Activated CD4-positive, alpha-beta memory T cell treated with anti-CD3 and anti-CD28 coated beads, Interleukin-2, amount 10 ng/mL, durations not matched to agents 7 days and 5 days (primary cell): ENCODE data around the gene MICA. TPM values are rescaled to one million over a fixed set of nuclear protein-coding genes. Genes with fewer than 3 reads are reported as not detected.
"Not testable (repeated sequence)": the region's sequence is repeated elsewhere in the genome, so short reads cannot be mapped to it uniquely, and the experiment has no call there.

Experiments
- CTCF ChIA-PET: fragments of 350-600 bp; sonication (Branson Sonifier 250); formaldehyde crosslinking; loops from one replicate; lab custom pipeline; 2021; ENCODE audit warnings: antibody characterized with exemption, inconsistent platforms; lab: Charles Lee
- POLR2A ChIA-PET: fragments of 350-600 bp; sonication (Branson Sonifier 250); formaldehyde crosslinking; loops from one replicate; lab custom pipeline; 2021; ENCODE audit warnings: antibody characterized with exemption; lab: Charles Lee
- DNase-seq: peaks from one replicate; pipeline ENCODE4 v3.0.0-alpha.2; 2020
- H3K27ac Mint-ChIP-seq: one replicate; pipeline ENCODE4 v1.8.0; 2021; ENCODE audit warnings: mild to moderate bottlenecking, mixed read lengths
- H3K27me3 Mint-ChIP-seq: one replicate; pipeline ENCODE4 v1.8.0; 2021; ENCODE audit warnings: mixed read lengths
- H3K36me3 Mint-ChIP-seq: one replicate; pipeline ENCODE4 v1.8.0; 2021; ENCODE audit warnings: low read depth, mixed read lengths
- H3K4me1 Mint-ChIP-seq: one replicate; pipeline ENCODE4 v1.8.0; 2021; ENCODE audit warnings: mixed read lengths
- H3K4me3 Mint-ChIP-seq: one replicate; pipeline ENCODE4 v1.8.0; 2021; ENCODE audit warnings: mild to moderate bottlenecking, mixed read lengths
- H3K9me3 Mint-ChIP-seq: one replicate; pipeline ENCODE4 v1.8.0; 2021; ENCODE audit warnings: mixed read lengths
- total RNA-seq, 2 experiments: library from RNA; stranded (reverse); gene quantifications; one replicate each; pipeline ENCODE4 v1.2.3, GENCODE V29; 2021

The MICA gene
- total RNA-seq, 2 experiments from 2014 or later = 12.0 to 12.3 TPM

DNA sequence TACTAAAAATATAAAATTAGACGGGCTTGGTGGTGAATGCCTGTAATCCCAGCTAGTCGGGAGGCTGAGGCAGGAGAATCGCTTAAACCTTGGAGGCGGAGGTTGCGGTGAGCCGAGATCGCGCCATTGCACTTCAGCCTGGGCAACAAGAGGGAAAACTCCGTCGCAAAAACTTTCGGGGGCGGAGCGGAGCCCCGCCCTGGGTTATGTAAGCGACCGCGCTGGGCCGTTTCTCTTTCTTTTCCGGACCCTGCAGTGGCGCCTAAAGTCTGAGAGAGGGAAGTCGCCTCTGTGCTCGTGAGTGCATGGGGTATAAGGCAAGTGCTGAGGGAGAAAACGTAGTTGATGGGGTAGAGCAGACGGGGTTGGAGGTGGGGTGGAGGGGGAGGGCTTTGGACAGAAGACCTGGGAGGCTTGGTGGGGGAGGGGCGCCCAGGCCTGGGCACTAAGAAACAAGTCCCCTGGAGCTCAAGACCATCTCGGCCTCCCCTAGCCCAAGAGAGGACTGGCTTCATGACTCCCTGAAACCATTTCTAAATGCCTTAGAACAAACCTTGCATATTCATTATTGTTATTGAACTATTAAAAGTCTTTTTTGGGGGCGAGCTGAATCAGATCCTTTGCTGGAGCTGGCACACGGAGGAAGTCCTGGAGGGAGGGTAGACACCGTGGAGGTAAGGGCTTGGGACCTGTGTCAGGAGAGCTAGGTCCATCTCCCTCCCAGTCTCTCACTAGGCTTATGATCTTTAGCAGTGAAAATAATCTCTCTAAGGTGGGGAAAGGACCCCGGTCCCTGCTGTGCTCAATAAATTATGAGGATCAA, 2.7 kb upstream of the MICA start:
- peaks cover 2% of the 10 kb centered on the region for H3K27me3 Mint-ChIP-seq
- H3K9me3 Mint-ChIP-seq = no peaks in the 10 kb centered on the region
- peaks cover 3% of the 10 kb centered on the region for H3K36me3 Mint-ChIP-seq
- ChIA-PET CTCF (interaction anchor here (0.6 to 4.9 kb wide), 11 partner anchors 39 to 1349 kb away, joined by 3 to 46 read pairs (median 5); partner anchors contain the start of gene DDX39B), POLR2A (interaction anchor here (1.0 to 2.8 kb wide), 18 partner anchors 9 to 242 kb away, joined by 3 to 20 read pairs (median 4); partner anchors contain the start of genes DDX39B, TCF19 and TNF)
- peaks cover 53% of the 10 kb centered on the region for H3K4me1 Mint-ChIP-seq
- peak; percentile 84 for DNase-seq
- peak overlapping the region; percentile 87 for H3K27ac Mint-ChIP-seq
- peak overlapping the region; percentile 87 for H3K4me3 Mint-ChIP-seq

- Mint-ChIP-seq H3K27ac (peak overlapping the region; percentile 87), H3K27me3 (peaks cover 2% of the 10 kb centered on the region), H3K4me1 (peaks cover 58% of the 10 kb centered on the region), H3K9me3 (no peaks in the 10 kb centered on the region), H3K36me3 (peaks cover 6% of the 10 kb centered on the region), H3K4me3 (peak overlapping the region; percentile 87)
- no peak for DNase-seq
- CTCF ChIA-PET = interaction anchor here (1.5 to 4.9 kb wide), 4 partner anchors 34 to 137 kb away, joined by 3 to 46 read pairs (median 7); no protein-coding TSS in a partner anchor
- POLR2A ChIA-PET = interaction anchor here (0.6 to 2.8 kb wide), 15 partner anchors 8 to 243 kb away, joined by 3 to 20 read pairs (median 5); partner anchors contain the start of genes DDX39B, TCF19 and TNF
Observed at GRCh38 chr6:31401403-31401802, 2.0 kb upstream of the MICA start.

DNA sequence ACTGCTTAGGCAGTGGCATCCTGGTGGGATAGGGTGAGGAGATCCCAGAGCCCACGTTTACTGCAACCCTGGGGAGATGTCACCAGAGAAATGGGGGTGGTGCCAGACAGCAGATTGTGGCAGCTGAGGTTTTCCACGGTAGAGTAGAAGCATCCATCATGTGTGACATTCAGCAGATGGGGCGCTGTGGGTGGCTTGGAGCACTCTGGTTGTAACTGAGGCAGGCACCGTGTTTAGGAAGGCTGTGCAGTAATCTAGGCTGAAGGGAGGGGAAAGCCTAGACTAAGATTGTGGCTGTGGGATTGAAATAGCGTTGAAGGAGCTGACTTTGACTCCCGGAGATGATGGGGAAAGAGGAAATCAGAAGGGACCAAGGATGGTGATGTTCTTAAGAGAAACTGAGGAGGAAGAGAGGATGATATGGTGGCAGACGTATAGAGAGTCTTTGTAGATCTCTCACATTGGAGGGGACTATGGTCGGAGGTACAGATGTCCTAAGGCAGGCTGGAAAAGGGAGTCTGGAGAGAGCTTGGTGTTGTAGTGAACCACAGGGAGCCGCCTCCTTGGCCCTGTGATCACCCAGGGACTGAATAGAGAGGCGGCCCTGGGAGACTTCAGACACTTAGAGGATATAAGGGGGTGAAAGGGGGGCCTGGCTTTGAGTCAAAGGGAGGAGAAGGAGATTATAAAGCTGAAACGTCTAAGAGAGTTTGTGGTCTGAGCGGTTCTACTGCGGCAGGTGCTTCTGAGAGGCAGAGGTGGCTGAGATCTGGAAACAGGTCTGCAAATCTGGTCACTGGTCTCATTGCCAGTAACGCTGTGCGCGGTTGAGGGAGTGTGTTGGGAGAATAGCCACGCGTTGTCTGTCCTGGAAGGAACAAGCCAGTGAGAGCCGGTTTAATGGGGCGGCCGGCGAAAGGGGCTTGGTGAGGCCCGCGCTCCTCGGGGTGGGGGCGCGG, 792 bp upstream of the MICA start:
- no peaks in the 10 kb centered on the region for H3K9me3 Mint-ChIP-seq
- peak; percentile 52 for DNase-seq
- ChIA-PET CTCF (interaction anchor here (0.9 to 2.2 kb wide), 5 partner anchors 8 to 139 kb away, joined by 3 to 7 read pairs (median 4); partner anchors contain the start of gene DDX39B), POLR2A (interaction anchor here (0.9 to 2.8 kb wide), 8 partner anchors 40 to 1569 kb away, joined by 3 to 20 read pairs (median 3); no protein-coding TSS in a partner anchor)
- H3K36me3 Mint-ChIP-seq = peaks cover 14% of the 10 kb centered on the region
- H3K27me3 Mint-ChIP-seq = peaks cover 2% of the 10 kb centered on the region
- peaks cover 62% of the 10 kb centered on the region for H3K4me1 Mint-ChIP-seq
- peak overlapping the region; percentile 87 for H3K4me3 Mint-ChIP-seq
- H3K27ac Mint-ChIP-seq = peak overlapping the region; percentile 72

- H3K9me3 Mint-ChIP-seq, H3K27me3 Mint-ChIP-seq, DNase-seq: not testable (repeated sequence)
- Mint-ChIP-seq H3K4me1 (peaks cover 65% of the 10 kb centered on the region), H3K36me3 (peaks cover 14% of the 10 kb centered on the region), H3K27ac (peak overlapping the region; percentile 34), H3K4me3 (peak overlapping the region; percentile 87)
- POLR2A ChIA-PET = interaction anchor here (0.9 to 1.2 kb wide), 3 partner anchors 18 to 1568 kb away, joined by 3 read pairs; no protein-coding TSS in a partner anchor
- CTCF ChIA-PET = interaction anchor here (2.0 to 2.2 kb wide), 2 partner anchors 35 to 38 kb away, joined by 4 to 7 read pairs; no protein-coding TSS in a partner anchor
Observed at GRCh38 chr6:31404061-31404364, 618 bp downstream of the MICA start.

DNA sequence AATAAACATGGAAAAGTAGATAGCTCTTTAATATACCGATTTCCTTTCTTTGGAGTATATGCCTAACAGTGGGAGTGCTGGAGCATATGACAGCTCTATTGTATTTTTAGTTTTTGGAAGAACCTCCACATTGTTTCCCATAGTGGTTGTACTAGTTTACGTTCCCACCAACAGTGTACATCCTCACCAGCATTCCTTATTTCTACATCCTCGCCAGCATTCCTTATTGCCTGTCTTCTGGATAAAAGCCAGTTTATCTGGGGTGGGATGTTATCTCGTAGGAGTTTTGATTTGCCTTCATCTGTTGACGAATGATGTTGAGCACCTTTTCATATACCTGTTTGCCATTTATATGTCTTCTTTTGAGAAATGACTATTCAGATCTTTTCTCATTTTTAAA, 2.6 kb downstream of the MICA start:
- no peak overlapping the region for H3K27ac Mint-ChIP-seq
- DNase-seq = no peak
- H3K4me3 Mint-ChIP-seq = no peak overlapping the region
- no peaks in the 10 kb centered on the region for H3K9me3 Mint-ChIP-seq
- POLR2A ChIA-PET = no interaction called here
- H3K36me3 Mint-ChIP-seq = peaks cover 31% of the 10 kb centered on the region
- H3K27me3 Mint-ChIP-seq = no peaks in the 10 kb centered on the region
- H3K4me1 Mint-ChIP-seq = peaks cover 68% of the 10 kb centered on the region
- CTCF ChIA-PET = no interaction called here

DNA sequence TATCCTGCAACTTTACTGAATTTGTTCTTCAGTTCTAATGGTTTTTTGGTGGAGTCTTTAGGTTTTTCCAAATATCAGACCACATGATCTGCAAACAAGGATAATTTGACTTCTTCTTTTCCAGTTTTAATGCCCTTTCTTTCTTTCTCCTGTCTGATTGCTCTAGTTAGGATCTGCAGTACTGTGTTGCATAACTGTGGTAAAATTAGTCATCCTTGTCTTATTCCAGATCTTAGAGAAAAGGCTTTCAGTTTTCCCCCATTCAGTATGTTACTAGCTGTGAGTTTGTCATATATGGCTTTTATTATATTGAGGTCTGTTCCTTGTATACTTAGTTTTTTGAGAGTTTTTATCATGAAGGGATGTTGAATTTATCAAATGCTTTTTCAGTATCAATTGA, 4.3 kb downstream of the MICA start:
- ChIA-PET CTCF (no interaction called here), POLR2A (no interaction called here)
- peaks cover 43% of the 10 kb centered on the region for H3K36me3 Mint-ChIP-seq
- no peaks in the 10 kb centered on the region for H3K27me3 Mint-ChIP-seq
- DNase-seq = no peak
- H3K9me3 Mint-ChIP-seq = no peaks in the 10 kb centered on the region
- H3K4me1 Mint-ChIP-seq = peaks cover 51% of the 10 kb centered on the region
- no peak overlapping the region for H3K4me3 Mint-ChIP-seq
- H3K27ac Mint-ChIP-seq = no peak overlapping the region

GRCh38 chr6:31412506-31412905, 9.1 kb downstream of the MICA start:
- H3K36me3 Mint-ChIP-seq = peaks cover 66% of the 10 kb centered on the region
- H3K4me3 Mint-ChIP-seq = no peak overlapping the region
- ChIA-PET POLR2A (no interaction called here), CTCF (no interaction called here)
- no peaks in the 10 kb centered on the region for H3K27me3 Mint-ChIP-seq
- no peaks in the 10 kb centered on the region for H3K9me3 Mint-ChIP-seq
- H3K4me1 Mint-ChIP-seq = peaks cover 19% of the 10 kb centered on the region
- H3K27ac Mint-ChIP-seq = no peak overlapping the region
- no peak for DNase-seq

GRCh38 chr6:31414148-31414770, 10.9 kb downstream of the MICA start:
- CTCF ChIA-PET, DNase-seq, H3K27ac Mint-ChIP-seq, POLR2A ChIA-PET, H3K27me3 Mint-ChIP-seq, H3K4me3 Mint-ChIP-seq, H3K9me3 Mint-ChIP-seq, H3K4me1 Mint-ChIP-seq: not testable (repeated sequence)
- peaks cover 72% of the 10 kb centered on the region for H3K36me3 Mint-ChIP-seq

DNA sequence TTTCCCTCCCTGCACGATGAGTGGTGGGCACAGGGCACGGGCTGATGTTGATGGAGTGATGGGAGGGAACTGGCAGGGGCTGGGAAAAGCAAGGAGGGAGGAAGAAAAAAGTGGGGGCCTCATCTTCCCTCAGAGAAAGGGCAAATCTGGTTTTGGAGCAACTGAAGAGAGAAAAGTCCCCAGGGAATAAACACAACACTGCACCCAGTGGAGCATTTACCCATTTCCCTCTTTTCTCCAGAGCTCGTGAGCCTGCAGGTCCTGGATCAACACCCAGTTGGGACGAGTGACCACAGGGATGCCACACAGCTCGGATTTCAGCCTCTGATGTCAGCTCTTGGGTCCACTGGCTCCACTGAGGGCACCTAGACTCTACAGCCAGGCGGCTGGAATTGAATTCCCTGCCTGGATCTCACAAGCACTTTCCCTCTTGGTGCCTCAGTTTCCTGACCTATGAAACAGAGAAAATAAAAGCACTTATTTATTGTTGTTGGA, 11.4 kb downstream of the MICA start:
- DNase-seq = no peak
- ChIA-PET CTCF (no interaction called here), POLR2A (no interaction called here)
- H3K27me3 Mint-ChIP-seq = no peaks in the 10 kb centered on the region
- no peak overlapping the region for H3K4me3 Mint-ChIP-seq
- H3K4me1 Mint-ChIP-seq = peaks cover 3% of the 10 kb centered on the region
- H3K9me3 Mint-ChIP-seq = no peaks in the 10 kb centered on the region
- no peak overlapping the region for H3K27ac Mint-ChIP-seq
- H3K36me3 Mint-ChIP-seq = peaks cover 67% of the 10 kb centered on the region

GRCh38 chr6:31416394-31417014, 13.1 kb downstream of the MICA start:
- POLR2A ChIA-PET = no interaction called here
- Mint-ChIP-seq H3K27ac (no peak overlapping the region), H3K4me1 (no peaks in the 10 kb centered on the region), H3K9me3 (no peaks in the 10 kb centered on the region), H3K36me3 (peaks cover 54% of the 10 kb centered on the region), H3K27me3 (no peaks in the 10 kb centered on the region), H3K4me3 (no peak overlapping the region)
- DNase-seq = no peak
- CTCF ChIA-PET = no interaction called here

DNA sequence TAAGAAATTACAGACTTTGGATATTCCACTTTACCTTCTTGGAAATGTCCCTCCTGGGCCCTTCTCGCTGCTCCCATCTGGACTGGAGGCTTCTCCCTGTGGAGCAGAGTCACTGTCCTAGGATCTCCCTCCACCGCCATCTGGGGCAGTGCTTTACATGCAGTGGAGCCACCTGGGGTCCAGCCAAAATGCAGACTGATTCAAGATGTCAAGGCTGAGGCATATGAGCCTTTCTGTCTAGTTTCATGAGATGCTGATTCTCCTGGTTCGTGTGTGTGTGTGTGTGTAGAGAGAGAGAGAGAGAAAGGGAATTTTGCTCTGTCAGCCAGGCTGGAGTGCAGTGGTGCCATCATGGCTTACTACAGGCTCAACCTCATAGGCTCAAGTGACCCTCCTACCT, 14.9 kb downstream of the MICA start:
- Mint-ChIP-seq H3K4me3 (no peak overlapping the region), H3K4me1 (no peaks in the 10 kb centered on the region), H3K27ac (no peak overlapping the region), H3K9me3 (no peaks in the 10 kb centered on the region), H3K27me3 (no peaks in the 10 kb centered on the region), H3K36me3 (peaks cover 43% of the 10 kb centered on the region)
- ChIA-PET CTCF (no interaction called here), POLR2A (no interaction called here)
- no peak for DNase-seq

DNA sequence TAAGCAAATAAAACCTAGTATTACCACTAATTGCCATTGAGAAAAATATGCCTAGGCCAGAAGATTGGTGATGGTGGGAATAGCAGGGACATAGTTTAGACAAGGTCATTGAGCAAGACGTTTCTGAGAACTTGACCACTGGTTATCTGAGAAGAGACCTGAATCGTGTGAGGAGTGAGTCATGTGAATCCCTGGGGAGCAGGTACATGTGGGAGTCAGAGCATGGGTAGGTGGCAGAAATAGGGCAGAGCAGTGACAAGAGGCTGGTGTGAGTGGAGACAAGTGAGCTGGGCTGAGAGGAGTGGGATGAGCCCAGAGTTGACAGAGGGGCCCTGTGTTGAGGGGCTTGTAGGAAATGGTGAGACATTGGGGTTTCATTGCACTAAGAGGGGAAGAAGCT, 16.4 kb downstream of the MICA start:
- ChIA-PET POLR2A (interaction anchor here (0.9 kb wide), 1 partner anchor 12 kb away, joined by 4 read pairs; no protein-coding TSS in a partner anchor), CTCF (interaction anchor here (1.6 kb wide), 1 partner anchor 11 kb away, joined by 3 read pairs; no protein-coding TSS in a partner anchor)
- H3K27ac Mint-ChIP-seq = no peak overlapping the region
- peaks cover 5% of the 10 kb centered on the region for H3K27me3 Mint-ChIP-seq
- DNase-seq = no peak
- peaks cover 28% of the 10 kb centered on the region for H3K36me3 Mint-ChIP-seq
- H3K4me1 Mint-ChIP-seq = no peaks in the 10 kb centered on the region
- H3K4me3 Mint-ChIP-seq = no peak overlapping the region
- no peaks in the 10 kb centered on the region for H3K9me3 Mint-ChIP-seq
